ENCODE results near the gene RIN1.

GRCh38 chr11:66323684-66324083, 12.6 kb downstream of the RIN1 start:
- no peak for TF ChIP-seq BHLHE40 (IDR thresholded peaks at IDR 0.05; ENCODE audit: borderline replicate concordance)
- no peak for TF ChIP-seq FOXA1 (IDR thresholded peaks at IDR 0.05)
- TF ChIP-seq CTBP1 (IDR thresholded peaks at IDR 0.05; ENCODE audit: borderline replicate concordance) = no peak
- no peak for TF ChIP-seq ELF4 (IDR thresholded peaks at IDR 0.05)
- no peak for TF ChIP-seq PKNOX1 (IDR thresholded peaks at IDR 0.05)
- TF ChIP-seq TARDBP (IDR thresholded peaks at IDR 0.05) = no peak
- TF ChIP-seq FOXM1 (IDR thresholded peaks at IDR 0.05; ENCODE audit: borderline replicate concordance) = no peak
- TF ChIP-seq SP1 (IDR thresholded peaks at IDR 0.05) = no peak
- TF ChIP-seq HDGF (IDR thresholded peaks at IDR 0.05; ENCODE audit: borderline replicate concordance) = no peak
